ENCODE data around the gene METTL15.
"Not testable (repeated sequence)": the region's sequence is repeated elsewhere in the genome, so short reads cannot be mapped to it uniquely, and the experiment has no call there.

The METTL15 gene

GRCh38 chr11:28245131-28245530 lies 136.9 kb downstream of the METTL15 start:
- no peak overlapping the region for H3K27ac ChIP-seq (ENCODE audit: low read length)
- H3K9me3 ChIP-seq (ENCODE audit: control insufficient read depth in 1 of 2, low read length in 2 of 2), result no peaks in the 10 kb centered on the region
- no peaks in the 10 kb centered on the region for H3K27me3 ChIP-seq (ENCODE audit: low read depth, low read length)
- no peak overlapping the region for H3K4me3 ChIP-seq (ENCODE audit: low read depth in 1 of 2, low read length in 2 of 2)
- no peaks in the 10 kb centered on the region for H3K4me1 ChIP-seq (ENCODE audit: control insufficient read depth in 1 of 2, insufficient read depth in 2 of 2, low read length in 2 of 2)
- H3K36me3 ChIP-seq (ENCODE audit: control insufficient read depth in 1 of 2, insufficient read depth in 2 of 2, low read length in 2 of 2), result no peaks in the 10 kb centered on the region

GRCh38 chr11:28250192-28250591 lies 142.0 kb downstream of the METTL15 start:
- Histone ChIP-seq H3K9me3 (ENCODE audit: control insufficient read depth in 1 of 2, low read length in 2 of 2) (peaks cover 0 to 5% of the 10 kb centered on the region in 2 donors), H3K36me3 (ENCODE audit: control insufficient read depth in 1 of 2, insufficient read depth in 2 of 2, low read length in 2 of 2) (no peaks in the 10 kb centered on the region), H3K27me3 (ENCODE audit: low read depth, low read length) (no peaks in the 10 kb centered on the region), H3K4me1 (ENCODE audit: control insufficient read depth in 1 of 2, insufficient read depth in 2 of 2, low read length in 2 of 2) (no peaks in the 10 kb centered on the region), H3K4me3 (ENCODE audit: low read depth in 1 of 2, low read length in 2 of 2) (no peak overlapping the region), H3K27ac (ENCODE audit: low read length) (no peak overlapping the region)

GRCh38 chr11:28251257-28251656 lies 143.1 kb downstream of the METTL15 start:
- Histone ChIP-seq H3K36me3 (ENCODE audit: control insufficient read depth in 1 of 2, insufficient read depth in 2 of 2, low read length in 2 of 2) (no peaks in the 10 kb centered on the region), H3K27ac (ENCODE audit: low read length) (no peak overlapping the region), H3K9me3 (ENCODE audit: control insufficient read depth in 1 of 2, low read length in 2 of 2) (peaks cover 0 to 5% of the 10 kb centered on the region in 2 donors), H3K4me1 (ENCODE audit: control insufficient read depth in 1 of 2, insufficient read depth in 2 of 2, low read length in 2 of 2) (no peaks in the 10 kb centered on the region), H3K4me3 (ENCODE audit: low read depth in 1 of 2, low read length in 2 of 2) (no peak overlapping the region), H3K27me3 (ENCODE audit: low read depth, low read length) (no peaks in the 10 kb centered on the region)

GRCh38 chr11:28257761-28258160 lies 149.6 kb downstream of the METTL15 start:
- H3K4me1 ChIP-seq (ENCODE audit: control insufficient read depth in 1 of 2, insufficient read depth in 2 of 2, low read length in 2 of 2), result no peaks in the 10 kb centered on the region
- peaks cover 0 to 4% of the 10 kb centered on the region in 2 donors for H3K36me3 ChIP-seq (ENCODE audit: control insufficient read depth in 1 of 2, insufficient read depth in 2 of 2, low read length in 2 of 2)
- no peak overlapping the region for H3K27ac ChIP-seq (ENCODE audit: low read length)
- H3K9me3 ChIP-seq (ENCODE audit: control insufficient read depth in 1 of 2, low read length in 2 of 2), result peaks cover 0 to 5% of the 10 kb centered on the region in 2 donors
- H3K4me3 ChIP-seq (ENCODE audit: low read depth in 1 of 2, low read length in 2 of 2), result no peak overlapping the region
- no peaks in the 10 kb centered on the region for H3K27me3 ChIP-seq (ENCODE audit: low read depth, low read length)

GRCh38 chr11:28259177-28259843 lies 151.1 kb downstream of the METTL15 start:
- Histone ChIP-seq H3K4me3 (ENCODE audit: low read depth in 1 of 2, low read length in 2 of 2) (no peak overlapping the region), H3K27ac (ENCODE audit: low read length) (no peak overlapping the region), H3K27me3 (ENCODE audit: low read depth, low read length) (no peaks in the 10 kb centered on the region), H3K36me3 (ENCODE audit: control insufficient read depth in 1 of 2, insufficient read depth in 2 of 2, low read length in 2 of 2) (peaks cover 0 to 4% of the 10 kb centered on the region in 2 donors), H3K4me1 (ENCODE audit: control insufficient read depth in 1 of 2, insufficient read depth in 2 of 2, low read length in 2 of 2) (no peaks in the 10 kb centered on the region), H3K9me3 (ENCODE audit: control insufficient read depth in 1 of 2, low read length in 2 of 2) (peaks cover 0 to 5% of the 10 kb centered on the region in 2 donors)

- no peaks in the 10 kb centered on the region for H3K27me3 ChIP-seq (ENCODE audit: low read depth, low read length)
- no peaks in the 10 kb centered on the region for H3K4me1 ChIP-seq (ENCODE audit: control insufficient read depth in 1 of 2, insufficient read depth in 2 of 2, low read length in 2 of 2)
- no peak overlapping the region for H3K27ac ChIP-seq (ENCODE audit: low read length)
- H3K4me3 ChIP-seq (ENCODE audit: low read depth in 1 of 2, low read length in 2 of 2), result no peak overlapping the region
- H3K9me3 ChIP-seq (ENCODE audit: control insufficient read depth in 1 of 2, low read length in 2 of 2), result no peaks in the 10 kb centered on the region
- no peaks in the 10 kb centered on the region for H3K36me3 ChIP-seq (ENCODE audit: control insufficient read depth in 1 of 2, insufficient read depth in 2 of 2, low read length in 2 of 2)
Observed at GRCh38 chr11:28268925-28269324, 160.7 kb downstream of the METTL15 start.

- Histone ChIP-seq H3K4me1 (ENCODE audit: control insufficient read depth in 1 of 2, insufficient read depth in 2 of 2, low read length in 2 of 2) (no peaks in the 10 kb centered on the region), H3K27ac (ENCODE audit: low read length) (no peak overlapping the region), H3K4me3 (ENCODE audit: low read depth in 1 of 2, low read length in 2 of 2) (no peak overlapping the region), H3K36me3 (ENCODE audit: control insufficient read depth in 1 of 2, insufficient read depth in 2 of 2, low read length in 2 of 2) (no peaks in the 10 kb centered on the region), H3K9me3 (ENCODE audit: control insufficient read depth in 1 of 2, low read length in 2 of 2) (no peaks in the 10 kb centered on the region), H3K27me3 (ENCODE audit: low read depth, low read length) (no peaks in the 10 kb centered on the region)
Observed at GRCh38 chr11:28269586-28269985, 161.4 kb downstream of the METTL15 start.

- H3K27ac ChIP-seq (ENCODE audit: low read length); H3K27me3 ChIP-seq (ENCODE audit: low read depth, low read length); H3K9me3 ChIP-seq (ENCODE audit: control insufficient read depth in 1 of 2, low read length in 2 of 2); H3K36me3 ChIP-seq (ENCODE audit: control insufficient read depth in 1 of 2, insufficient read depth in 2 of 2, low read length in 2 of 2); H3K4me1 ChIP-seq (ENCODE audit: control insufficient read depth in 1 of 2, insufficient read depth in 2 of 2, low read length in 2 of 2); H3K4me3 ChIP-seq (ENCODE audit: low read depth in 1 of 2, low read length in 2 of 2): not testable (repeated sequence)
Observed at GRCh38 chr11:28272247-28272646, 164.1 kb downstream of the METTL15 start.

- Histone ChIP-seq H3K27ac (ENCODE audit: low read length) (no peak overlapping the region), H3K27me3 (ENCODE audit: low read depth, low read length) (no peaks in the 10 kb centered on the region), H3K9me3 (ENCODE audit: control insufficient read depth in 1 of 2, low read length in 2 of 2) (no peaks in the 10 kb centered on the region), H3K4me1 (ENCODE audit: control insufficient read depth in 1 of 2, insufficient read depth in 2 of 2, low read length in 2 of 2) (no peaks in the 10 kb centered on the region), H3K4me3 (ENCODE audit: low read depth in 1 of 2, low read length in 2 of 2) (no peak overlapping the region), H3K36me3 (ENCODE audit: control insufficient read depth in 1 of 2, insufficient read depth in 2 of 2, low read length in 2 of 2) (no peaks in the 10 kb centered on the region)
Observed at GRCh38 chr11:28274216-28274615, 166.0 kb downstream of the METTL15 start.

GRCh38 chr11:28284196-28284595 lies 176.0 kb downstream of the METTL15 start:
- Histone ChIP-seq H3K36me3 (ENCODE audit: control insufficient read depth in 1 of 2, insufficient read depth in 2 of 2, low read length in 2 of 2) (no peaks in the 10 kb centered on the region), H3K9me3 (ENCODE audit: control insufficient read depth in 1 of 2, low read length in 2 of 2) (no peaks in the 10 kb centered on the region), H3K27ac (ENCODE audit: low read length) (no peak overlapping the region), H3K4me3 (ENCODE audit: low read depth in 1 of 2, low read length in 2 of 2) (no peak overlapping the region), H3K27me3 (ENCODE audit: low read depth, low read length) (no peaks in the 10 kb centered on the region), H3K4me1 (ENCODE audit: control insufficient read depth in 1 of 2, insufficient read depth in 2 of 2, low read length in 2 of 2) (no peaks in the 10 kb centered on the region)

- Histone ChIP-seq H3K4me3 (ENCODE audit: low read depth in 1 of 2, low read length in 2 of 2) (no peak overlapping the region), H3K27ac (ENCODE audit: low read length) (no peak overlapping the region), H3K27me3 (ENCODE audit: low read depth, low read length) (no peaks in the 10 kb centered on the region), H3K4me1 (ENCODE audit: control insufficient read depth in 1 of 2, insufficient read depth in 2 of 2, low read length in 2 of 2) (no peaks in the 10 kb centered on the region), H3K9me3 (ENCODE audit: control insufficient read depth in 1 of 2, low read length in 2 of 2) (no peaks in the 10 kb centered on the region), H3K36me3 (ENCODE audit: control insufficient read depth in 1 of 2, insufficient read depth in 2 of 2, low read length in 2 of 2) (no peaks in the 10 kb centered on the region)
Observed at GRCh38 chr11:28289444-28289843, 181.3 kb downstream of the METTL15 start.

GRCh38 chr11:28290995-28291394 lies 182.8 kb downstream of the METTL15 start:
- H3K36me3 ChIP-seq (ENCODE audit: control insufficient read depth in 1 of 2, insufficient read depth in 2 of 2, low read length in 2 of 2); H3K27ac ChIP-seq (ENCODE audit: low read length); H3K27me3 ChIP-seq (ENCODE audit: low read depth, low read length); H3K4me3 ChIP-seq (ENCODE audit: low read depth in 1 of 2, low read length in 2 of 2); H3K9me3 ChIP-seq (ENCODE audit: control insufficient read depth in 1 of 2, low read length in 2 of 2); H3K4me1 ChIP-seq (ENCODE audit: control insufficient read depth in 1 of 2, insufficient read depth in 2 of 2, low read length in 2 of 2): not testable (repeated sequence)

All from muscle layer of duodenum (tissue), 2 donors.